Measurements from ENCODE around the gene WDR44. TPM values are rescaled to one million over a fixed set of nuclear protein-coding genes. Genes with fewer than 3 reads are reported as not detected.

WDR44 gene
- total and polyA plus RNA-seq, 2 of the 4 experiments (the other 2 are of a cell fraction): 10.0 to 11.8 TPM

DNA sequence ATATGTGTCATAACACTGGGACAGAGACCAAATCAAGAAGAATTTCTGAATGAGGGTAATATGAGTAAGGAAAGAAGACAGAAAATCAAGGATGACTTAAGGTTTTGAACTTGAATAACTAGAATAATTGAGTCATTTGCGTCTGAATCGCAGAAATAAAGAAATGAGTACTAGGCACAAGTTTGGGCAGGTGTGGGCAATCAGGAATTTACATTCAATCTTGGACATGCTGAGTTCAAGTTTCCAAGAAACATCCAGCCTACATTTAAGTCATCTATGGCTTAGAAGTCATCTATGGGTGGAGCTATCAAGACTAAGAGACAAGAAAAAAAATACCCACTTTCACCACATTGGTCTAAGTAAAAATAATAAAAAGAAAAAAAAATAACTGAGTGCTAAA, 30.4 kb upstream of the WDR44 start:
- H2AFZ ChIP-seq (replicated peaks; ENCODE audit: low read length, poor library complexity): no peak overlapping the region
- no peak for ATAC-seq (ENCODE audit: low read depth)
- no peak overlapping the region for H3K27ac ChIP-seq (ENCODE audit: insufficient read depth, low read length)

More for the DNA sequence above, 30.4 kb upstream of the WDR44 start:
- Histone ChIP-seq H3K9me1 (ENCODE audit: insufficient read depth, low read length) (no peaks in the 10 kb centered on the region), H3K14ac (replicated peaks; ENCODE audit: low read depth, low read length) (no peak overlapping the region), H4K8ac (ENCODE audit: low read depth in 2 of 2, low read length in 2 of 2) (no peak overlapping the region), H2BK120ac (ENCODE audit: low read depth, low read length) (no peak overlapping the region), H2BK5ac (ENCODE audit: low read depth, low read length, poor library complexity, severe bottlenecking) (no peak overlapping the region), H4K20me1 (ENCODE audit: insufficient read depth, low read length) (no peaks in the 10 kb centered on the region), H2BK20ac (ENCODE audit: low read depth, low read length) (no peak overlapping the region), H2AK5ac (ENCODE audit: low read depth, low read length) (no peak overlapping the region), H3K56ac (ENCODE audit: extremely low read depth, insufficient read depth, low read length) (no peak overlapping the region), H3K23ac (ENCODE audit: low read depth, low read length) (no peak overlapping the region), H3K4me3 (ENCODE audit: insufficient read depth, low read depth, low read length) (no peak overlapping the region), H3K9me3 (ENCODE audit: control insufficient read depth, insufficient read depth, low read length) (no peaks in the 10 kb centered on the region), H2BK15ac (ENCODE audit: low read depth, low read length) (no peak overlapping the region), H3K79me1 (ENCODE audit: low read depth in 1 of 2, low read length in 2 of 2) (no peaks in the 10 kb centered on the region), H4K91ac (ENCODE audit: insufficient read depth, low read depth, low read length) (no peak overlapping the region), H3K4me2 (ENCODE audit: low read depth, low read length) (no peak overlapping the region), H3K36me3 (ENCODE audit: control insufficient read depth, insufficient read depth, low read length) (no peaks in the 10 kb centered on the region), H3K27me3 (ENCODE audit: control insufficient read depth, insufficient read depth, low read length) (no peaks in the 10 kb centered on the region), H3K4me1 (ENCODE audit: control insufficient read depth, insufficient read depth, low read length) (no peaks in the 10 kb centered on the region), H4K5ac (ENCODE audit: low read depth, low read length) (no peak overlapping the region), H3K9ac (ENCODE audit: low read depth, low read length) (no peak overlapping the region), H3K18ac (ENCODE audit: low read depth, low read length) (no peak overlapping the region), H3K4ac (ENCODE audit: low read depth, low read length) (no peak overlapping the region), H2AK9ac (replicated peaks; ENCODE audit: low read depth, low read length, poor library complexity) (no peak overlapping the region)
- TF ChIP-seq ELK1 (IDR thresholded peaks at IDR 0.05; ENCODE audit: borderline replicate concordance, low read depth, low read length): no peak
- intact Hi-C loops (cut with micrococcal nuclease): no loop called here
- dilution Hi-C loops (cut with HindIII; ENCODE audit: low sequenced_read_pairs, unreplicated experiment): no loop called here
- in situ Hi-C loops (cut with MboI; ENCODE audit: low sequenced_read_pairs): no loop called here
- no peak for DNase-seq
- ChIA-PET POLR2A (ENCODE audit: unreplicated experiment) (no interaction called here), CTCF (no interaction called here)
- no CpG with 5 or more reads among the region's 2 CpGs for WGBS, 2 experiments (ENCODE audit: extremely low coverage in 2 of 2, insufficient read length in 1 of 2)
- no TSS peak for BruUV-seq (replicated peaks)

Measured in IMR-90 (cell line).